Gastrocnemius medialis (tissue), 4 donors: ENCODE measurements around the gene CLCN3. TPM values are rescaled to one million over a fixed set of nuclear protein-coding genes. Genes with fewer than 3 reads are reported as not detected.

Source experiments
- ATAC-seq, 2 donors: fragments of 150-250 bp; one replicate each; pipeline ENCODE4 v1.9.1; 2016
- DNase-seq, 2 donors: peaks; one replicate each; pipeline ENCODE4 v3.0.0-alpha.2; 2019
- H3K27ac ChIP-seq, 4 donors: fragments of 200-600 bp; sonication (generic); 1 replicate in 1 of 4; 2 replicates in 3 of 4; pipeline ENCODE4 v1.5.1; 2016 to 2018; ENCODE audit warnings: mild to moderate bottlenecking in 2 of 4, moderate library complexity in 1 of 4
- H3K27me3 ChIP-seq, 3 donors: fragments of 200-600 bp; sonication (generic) in 2 of 3; 1 replicate in 1 of 3; 2 replicates in 2 of 3; pipeline versions ENCODE4 v1.5.1 to v1.6.0; 2016 to 2019; ENCODE audit warnings: mild to moderate bottlenecking in 1 of 3, moderate library complexity in 1 of 3
- H3K36me3 ChIP-seq, 2 donors: fragments of 200-600 bp; sonication (generic) in 1 of 2; one replicate each; pipeline ENCODE4 v1.5.1; 2017 to 2018
- H3K4me1 ChIP-seq, 2 donors: fragments of 200-600 bp; sonication (generic) in 1 of 2; one replicate each; pipeline ENCODE4 v1.5.1; 2016 to 2017; ENCODE audit warnings: mild to moderate bottlenecking in 2 of 2
- H3K4me3 ChIP-seq, 4 donors: fragments of 200-600 bp; sonication (generic) in 3 of 4; 1 replicate in 1 of 4; 2 replicates in 3 of 4; pipeline ENCODE4 v1.5.1; 2016 to 2019; ENCODE audit warnings: mild to moderate bottlenecking in 2 of 4
- H3K9me3 ChIP-seq, 3 donors: fragments of 200-600 bp; sonication (generic) in 2 of 3; 1 replicate in 1 of 3; 2 replicates in 2 of 3; pipeline ENCODE4 v1.5.1; 2016 to 2019
- POLR2A ChIP-seq, 2 donors: fragments of 450-650 bp; IDR thresholded peaks; one replicate each; pipeline ENCODE4 v1.6.1; 2017; ENCODE audit warnings: antibody characterized with exemption in 2 of 2, mild to moderate bottlenecking in 2 of 2, moderate library complexity in 2 of 2
- in situ Hi-C, 4 donors: fragments of 200-750 bp; cut with MboI; loops; one replicate each; pipeline versions ENCODE4 v1.15.0 to v1.8.0; 2017; ENCODE audit warnings: low sequenced_read_pairs in 4 of 4
- intact Hi-C: fragments of 100-400 bp; cut with DNase I; formaldehyde crosslinking; loops from one replicate; pipeline ENCODE4 v1.15.1; 2023; ENCODE audit warnings: low total_unique reads
- total RNA-seq, 4 donors: library from RNA; depleted of rRNA; stranded (reverse); fragments of >200 nt; gene quantifications; one replicate each; pipeline versions ENCODE4 v1.1.0 to v1.2.3, GENCODE V29; 2016
- TF ChIP-seq, protein P1 (sequence below), 5 experiments: fragments of 450-650 bp in 3 of 5; fragments of 200-600 bp in 2 of 5; sonication (generic) in 2 of 5; IDR thresholded peaks in 4 of 5; conservative IDR thresholded peaks in 1 of 5; 1 replicate in 4 of 5; 2 replicates in 1 of 5; pipeline ENCODE4 v1.5.1; 2016 to 2019; ENCODE audit warnings: antibody characterized with exemption in 5 of 5, mild to moderate bottlenecking in 3 of 5, moderate library complexity in 3 of 5

The CLCN3 gene
- total RNA-seq, 4 donors from 2014 or later: 18.7 to 24.8 (median 20.5) TPM

DNA sequence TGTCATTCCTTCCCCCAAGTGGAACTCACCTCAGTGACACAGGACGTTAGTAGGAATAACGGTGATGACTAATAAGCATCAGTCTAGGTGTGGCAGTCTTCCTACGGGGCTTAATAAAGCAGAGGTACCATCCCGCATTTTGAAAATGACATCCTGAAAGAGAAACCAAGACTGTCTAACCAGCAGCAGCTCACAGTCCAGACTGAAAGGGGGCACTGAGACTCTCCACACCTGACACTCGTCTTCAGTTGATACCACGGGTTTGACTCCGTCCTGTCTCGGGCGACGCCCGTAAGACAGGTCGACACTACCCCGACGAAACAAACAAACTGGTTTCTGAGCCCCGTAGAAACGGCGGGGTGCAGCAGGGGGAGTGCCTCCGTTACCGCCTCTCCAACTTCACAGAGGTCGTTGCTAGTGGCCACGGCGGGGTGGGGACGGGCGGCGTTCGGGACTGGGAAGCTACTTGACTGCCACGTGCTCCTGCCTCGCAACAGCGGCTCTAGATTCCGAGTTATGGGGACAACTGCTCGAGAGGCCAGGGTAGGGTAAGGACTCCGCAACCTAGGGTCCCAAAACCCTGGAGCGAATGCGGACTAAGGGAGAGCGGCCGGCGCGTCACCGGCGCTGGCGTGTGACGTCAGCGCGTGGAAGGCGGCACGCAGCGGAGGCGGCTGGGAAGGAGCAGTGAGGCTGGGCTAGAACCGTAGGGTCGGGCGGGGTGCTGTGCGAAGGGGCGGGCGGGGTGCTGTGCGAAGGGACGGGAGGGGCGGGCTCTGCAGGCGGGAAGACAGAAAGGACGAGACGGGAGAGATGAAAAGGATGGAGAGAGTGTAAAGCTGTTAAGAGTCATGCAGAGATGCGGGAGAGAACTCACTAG is 8.1 kb upstream of the CLCN3 start, which contains the start of gene NEK1:
Gene NEK1 (minus strand): TSS at position 593 of the 880 bp plus-strand sequence. CDS start 9,953 bp downstream, outside the sequence.
- no peaks in the 10 kb centered on the region for H3K36me3 ChIP-seq
- no peaks in the 10 kb centered on the region for H3K27me3 ChIP-seq
- peaks cover 13 to 15% of the 10 kb centered on the region in 2 donors for H3K4me1 ChIP-seq
- peak; percentile 64 to 70 for DNase-seq
- no peaks in the 10 kb centered on the region for H3K9me3 ChIP-seq
- H3K27ac ChIP-seq: peak within 1 kb of the TSS; percentile 93 to 99 (median 96)
- peak; percentile 89 to 92 for ATAC-seq
- TF ChIP-seq POLR2A (IDR thresholded peaks at IDR 0.05): peak; percentile 79 to 80
- TF ChIP-seq, protein P1, sequence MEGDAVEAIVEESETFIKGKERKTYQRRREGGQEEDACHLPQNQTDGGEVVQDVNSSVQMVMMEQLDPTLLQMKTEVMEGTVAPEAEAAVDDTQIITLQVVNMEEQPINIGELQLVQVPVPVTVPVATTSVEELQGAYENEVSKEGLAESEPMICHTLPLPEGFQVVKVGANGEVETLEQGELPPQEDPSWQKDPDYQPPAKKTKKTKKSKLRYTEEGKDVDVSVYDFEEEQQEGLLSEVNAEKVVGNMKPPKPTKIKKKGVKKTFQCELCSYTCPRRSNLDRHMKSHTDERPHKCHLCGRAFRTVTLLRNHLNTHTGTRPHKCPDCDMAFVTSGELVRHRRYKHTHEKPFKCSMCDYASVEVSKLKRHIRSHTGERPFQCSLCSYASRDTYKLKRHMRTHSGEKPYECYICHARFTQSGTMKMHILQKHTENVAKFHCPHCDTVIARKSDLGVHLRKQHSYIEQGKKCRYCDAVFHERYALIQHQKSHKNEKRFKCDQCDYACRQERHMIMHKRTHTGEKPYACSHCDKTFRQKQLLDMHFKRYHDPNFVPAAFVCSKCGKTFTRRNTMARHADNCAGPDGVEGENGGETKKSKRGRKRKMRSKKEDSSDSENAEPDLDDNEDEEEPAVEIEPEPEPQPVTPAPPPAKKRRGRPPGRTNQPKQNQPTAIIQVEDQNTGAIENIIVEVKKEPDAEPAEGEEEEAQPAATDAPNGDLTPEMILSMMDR (IDR thresholded peaks at IDR 0.05 in 4 of 5, conservative IDR thresholded peaks at IDR 0.05 in 1 of 5): peak in 2 of 5 experiments; percentile 10 to 14
- in situ Hi-C loops (loop anchor here (10.0 to 25.0 kb wide), 3 partner anchors 100 to 433 kb away; partner anchors contain the start of gene MFAP3L (in 3 of the 4)), intact Hi-C loops (loop anchor here (1.0 to 5.0 kb wide), 8 partner anchors 8 to 480 kb away; partner anchors contain the start of genes CLCN3, MFAP3L and SH3RF1)
- H3K4me3 ChIP-seq: peak within 1 kb of the TSS; percentile 61 to 92 (median 92)

DNA sequence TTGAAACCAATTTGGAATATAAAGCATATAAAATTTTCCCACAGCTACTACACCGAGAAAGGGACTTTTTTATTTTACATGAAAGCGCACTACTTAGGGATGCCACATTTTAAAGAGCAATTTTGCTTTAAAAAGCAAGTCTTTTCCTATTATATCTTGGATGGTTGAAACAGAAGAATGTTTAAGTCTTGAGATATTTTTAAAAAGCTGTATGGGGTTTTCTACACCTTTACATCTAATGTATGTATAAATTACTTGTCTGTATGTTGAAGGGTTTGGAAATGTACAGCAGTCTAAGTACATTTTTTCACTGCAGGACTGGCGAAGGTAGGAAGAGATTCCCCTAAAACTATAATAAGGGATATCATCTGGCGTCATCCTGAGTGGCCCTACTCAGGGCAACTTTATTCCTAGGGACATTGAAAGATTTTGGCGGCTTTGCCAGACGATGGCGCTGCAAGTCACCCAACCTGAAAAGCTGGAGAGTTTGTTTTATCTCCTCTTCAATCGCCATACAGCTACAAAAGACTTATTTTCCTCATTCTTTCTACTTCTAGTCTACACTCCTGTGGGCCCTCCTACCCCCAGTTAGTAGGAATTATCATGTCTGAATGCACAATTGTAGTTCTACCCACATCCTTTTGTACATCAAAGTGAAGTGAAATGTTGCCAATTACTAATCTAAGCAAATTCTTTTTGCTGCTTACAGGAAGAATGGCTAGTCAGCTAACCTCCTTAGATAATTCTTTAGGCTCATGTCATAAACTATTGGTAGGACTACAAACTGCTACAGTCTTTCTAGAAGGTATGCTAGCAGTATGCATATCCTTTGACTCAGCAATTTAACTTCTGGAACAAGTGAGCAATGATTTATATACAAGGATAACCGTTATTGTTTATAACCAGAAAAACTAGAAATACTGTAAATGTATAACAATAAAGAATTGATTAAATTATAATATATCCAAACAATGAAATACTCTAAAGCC is 7.2 kb upstream of the CLCN3 start:
- intact Hi-C loops (loop anchor here (1.0 to 5.0 kb wide), 7 partner anchors 7 to 479 kb away; partner anchors contain the start of genes CLCN3 and MFAP3L), in situ Hi-C loops (loop anchor here (10.0 to 25.0 kb wide), 3 partner anchors 99 to 432 kb away; partner anchors contain the start of gene MFAP3L (in 3 of the 4))
- peak overlapping the region; percentile 93 to 99 (median 96) for H3K27ac ChIP-seq
- no peaks in the 10 kb centered on the region for H3K36me3 ChIP-seq
- H3K27me3 ChIP-seq: no peaks in the 10 kb centered on the region
- peak; percentile 77 to 82 for ATAC-seq
- peaks cover 13 to 15% of the 10 kb centered on the region in 2 donors for H3K4me1 ChIP-seq
- H3K9me3 ChIP-seq: no peaks in the 10 kb centered on the region
- TF ChIP-seq, protein P1 (IDR thresholded peaks at IDR 0.05 in 4 of 5, conservative IDR thresholded peaks at IDR 0.05 in 1 of 5): peak; percentile 41 to 69 (median 53)
- no peak for TF ChIP-seq POLR2A (IDR thresholded peaks at IDR 0.05)
- peak; percentile 53 to 72 for DNase-seq
- H3K4me3 ChIP-seq: peak overlapping the region; percentile 61 to 92 (median 92)

GRCh38 chr4:169615467-169616106 is 4.8 kb upstream of the CLCN3 start:
- no peaks in the 10 kb centered on the region for H3K9me3 ChIP-seq
- in situ Hi-C loops: loop anchor here (10.0 to 25.0 kb wide), 3 partner anchors 97 to 429 kb away; partner anchors contain the start of gene MFAP3L (in 3 of the 4)
- DNase-seq (no peak), ATAC-seq (no peak)
- intact Hi-C loops: no loop called here
- H3K27ac ChIP-seq: no peak overlapping the region
- H3K36me3 ChIP-seq: no peaks in the 10 kb centered on the region
- no peak overlapping the region for H3K4me3 ChIP-seq
- H3K27me3 ChIP-seq: no peaks in the 10 kb centered on the region
- peaks cover 13 to 20% of the 10 kb centered on the region in 2 donors for H3K4me1 ChIP-seq
- TF ChIP-seq, protein P1 (IDR thresholded peaks at IDR 0.05 in 4 of 5, conservative IDR thresholded peaks at IDR 0.05 in 1 of 5): no peak
- TF ChIP-seq POLR2A (IDR thresholded peaks at IDR 0.05): no peak

GRCh38 chr4:169616846-169617245 is 3.5 kb upstream of the CLCN3 start:
- ATAC-seq (no peak), DNase-seq (no peak)
- intact Hi-C loops: no loop called here
- in situ Hi-C loops: loop anchor here (10.0 to 25.0 kb wide), 3 partner anchors 95 to 428 kb away; partner anchors contain the start of gene MFAP3L (in 3 of the 4)
- Histone ChIP-seq H3K4me3 (no peak overlapping the region), H3K36me3 (no peaks in the 10 kb centered on the region), H3K27me3 (no peaks in the 10 kb centered on the region), H3K27ac (no peak overlapping the region), H3K4me1 (peaks cover 2 to 13% of the 10 kb centered on the region in 2 donors), H3K9me3 (no peaks in the 10 kb centered on the region)
- TF ChIP-seq POLR2A (IDR thresholded peaks at IDR 0.05): no peak
- TF ChIP-seq, protein P1 (IDR thresholded peaks at IDR 0.05 in 4 of 5, conservative IDR thresholded peaks at IDR 0.05 in 1 of 5): no peak
